ENCODE data around the gene KRTAP25-1.

KRTAP25-1 gene

DNA sequence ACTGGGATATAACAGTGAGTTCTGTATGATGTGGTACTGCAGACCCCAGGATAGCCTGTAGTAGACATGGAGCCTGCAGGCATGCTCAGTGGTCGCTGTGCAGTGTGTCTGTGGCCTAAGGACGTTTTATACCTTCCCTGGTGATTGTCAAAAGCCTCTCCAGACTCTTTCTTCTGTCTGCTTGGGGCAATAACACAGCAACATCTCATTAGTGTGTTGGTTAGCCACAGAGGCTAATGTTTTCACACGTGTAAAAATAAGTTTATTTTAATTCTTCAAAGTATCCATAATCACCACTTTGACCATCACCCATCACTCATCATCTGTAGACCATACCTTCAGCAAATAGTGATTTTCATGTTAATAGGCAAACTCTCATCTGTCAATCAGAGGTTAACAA lies 6.5 kb downstream of the KRTAP25-1 start, which contains the start of gene KRTAP24-1:
KRTAP24-1 (minus strand) TSS at position 101 of the 400 bp plus-strand sequence; CDS start at position 83, 18 bp downstream.
- no peak for TF ChIP-seq ESRRG (CRISPR knock-in tag; IDR thresholded peaks at IDR 0.05)
- TF ChIP-seq, protein P1, sequence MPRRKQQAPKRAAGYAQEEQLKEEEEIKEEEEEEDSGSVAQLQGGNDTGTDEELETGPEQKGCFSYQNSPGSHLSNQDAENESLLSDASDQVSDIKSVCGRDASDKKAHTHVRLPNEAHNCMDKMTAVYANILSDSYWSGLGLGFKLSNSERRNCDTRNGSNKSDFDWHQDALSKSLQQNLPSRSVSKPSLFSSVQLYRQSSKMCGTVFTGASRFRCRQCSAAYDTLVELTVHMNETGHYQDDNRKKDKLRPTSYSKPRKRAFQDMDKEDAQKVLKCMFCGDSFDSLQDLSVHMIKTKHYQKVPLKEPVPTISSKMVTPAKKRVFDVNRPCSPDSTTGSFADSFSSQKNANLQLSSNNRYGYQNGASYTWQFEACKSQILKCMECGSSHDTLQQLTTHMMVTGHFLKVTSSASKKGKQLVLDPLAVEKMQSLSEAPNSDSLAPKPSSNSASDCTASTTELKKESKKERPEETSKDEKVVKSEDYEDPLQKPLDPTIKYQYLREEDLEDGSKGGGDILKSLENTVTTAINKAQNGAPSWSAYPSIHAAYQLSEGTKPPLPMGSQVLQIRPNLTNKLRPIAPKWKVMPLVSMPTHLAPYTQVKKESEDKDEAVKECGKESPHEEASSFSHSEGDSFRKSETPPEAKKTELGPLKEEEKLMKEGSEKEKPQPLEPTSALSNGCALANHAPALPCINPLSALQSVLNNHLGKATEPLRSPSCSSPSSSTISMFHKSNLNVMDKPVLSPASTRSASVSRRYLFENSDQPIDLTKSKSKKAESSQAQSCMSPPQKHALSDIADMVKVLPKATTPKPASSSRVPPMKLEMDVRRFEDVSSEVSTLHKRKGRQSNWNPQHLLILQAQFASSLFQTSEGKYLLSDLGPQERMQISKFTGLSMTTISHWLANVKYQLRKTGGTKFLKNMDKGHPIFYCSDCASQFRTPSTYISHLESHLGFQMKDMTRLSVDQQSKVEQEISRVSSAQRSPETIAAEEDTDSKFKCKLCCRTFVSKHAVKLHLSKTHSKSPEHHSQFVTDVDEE (CRISPR knock-in tag; IDR thresholded peaks at IDR 0.05): no peak
- TF ChIP-seq RARB (CRISPR knock-in tag; IDR thresholded peaks at IDR 0.05): no peak
- no peak for TF ChIP-seq BACH2 (CRISPR knock-in tag; IDR thresholded peaks at IDR 0.05; ENCODE audit: borderline replicate concordance)
- no peak for TF ChIP-seq TCF4 (CRISPR knock-in tag; IDR thresholded peaks at IDR 0.05; ENCODE audit: borderline replicate concordance)
- TF ChIP-seq PPARA (CRISPR knock-in tag; IDR thresholded peaks at IDR 0.05; ENCODE audit: borderline replicate concordance): no peak
- no peak for TF ChIP-seq OSR1 (CRISPR knock-in tag; IDR thresholded peaks at IDR 0.05)
- no peak for TF ChIP-seq ZNF8 (CRISPR knock-in tag; IDR thresholded peaks at IDR 0.05)
- no peak for ATAC-seq

DNA sequence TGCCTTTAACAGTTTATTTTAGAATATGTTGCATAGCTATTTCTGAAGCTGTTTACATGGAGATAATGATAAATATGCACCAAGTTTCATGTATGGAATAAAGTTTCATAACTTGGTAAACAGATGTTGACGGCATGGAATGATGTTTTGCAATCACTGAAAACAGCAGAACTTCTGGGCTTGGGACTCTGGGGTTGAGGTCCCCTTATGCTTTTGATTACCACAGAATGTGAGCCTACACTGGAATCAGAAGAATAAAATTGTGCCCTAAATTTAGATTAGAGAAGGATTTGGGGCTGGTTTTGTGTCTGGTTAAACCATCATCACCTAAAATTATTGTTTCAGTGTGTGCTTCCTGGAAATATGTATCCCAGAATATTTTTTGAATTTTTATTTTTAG lies 17.7 kb downstream of the KRTAP25-1 start:
- TF ChIP-seq RARB (CRISPR knock-in tag; IDR thresholded peaks at IDR 0.05): no peak
- TF ChIP-seq, protein P1 (CRISPR knock-in tag; IDR thresholded peaks at IDR 0.05): no peak
- TF ChIP-seq ZFP3 (CRISPR knock-in tag; IDR thresholded peaks at IDR 0.05): no peak
- TF ChIP-seq GLIS3 (CRISPR knock-in tag; IDR thresholded peaks at IDR 0.05): no peak
- TF ChIP-seq ARNTL (CRISPR knock-in tag; IDR thresholded peaks at IDR 0.05; ENCODE audit: borderline replicate concordance, low read depth): no peak
- TF ChIP-seq, protein P2, sequence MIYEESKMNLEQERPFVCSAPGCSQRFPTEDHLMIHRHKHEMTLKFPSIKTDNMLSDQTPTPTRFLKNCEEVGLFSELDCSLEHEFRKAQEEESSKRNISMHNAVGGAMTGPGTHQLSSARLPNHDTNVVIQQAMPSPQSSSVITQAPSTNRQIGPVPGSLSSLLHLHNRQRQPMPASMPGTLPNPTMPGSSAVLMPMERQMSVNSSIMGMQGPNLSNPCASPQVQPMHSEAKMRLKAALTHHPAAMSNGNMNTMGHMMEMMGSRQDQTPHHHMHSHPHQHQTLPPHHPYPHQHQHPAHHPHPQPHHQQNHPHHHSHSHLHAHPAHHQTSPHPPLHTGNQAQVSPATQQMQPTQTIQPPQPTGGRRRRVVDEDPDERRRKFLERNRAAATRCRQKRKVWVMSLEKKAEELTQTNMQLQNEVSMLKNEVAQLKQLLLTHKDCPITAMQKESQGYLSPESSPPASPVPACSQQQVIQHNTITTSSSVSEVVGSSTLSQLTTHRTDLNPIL (CRISPR knock-in tag; IDR thresholded peaks at IDR 0.05; ENCODE audit: low read depth): no peak
- no peak for ATAC-seq

DNA sequence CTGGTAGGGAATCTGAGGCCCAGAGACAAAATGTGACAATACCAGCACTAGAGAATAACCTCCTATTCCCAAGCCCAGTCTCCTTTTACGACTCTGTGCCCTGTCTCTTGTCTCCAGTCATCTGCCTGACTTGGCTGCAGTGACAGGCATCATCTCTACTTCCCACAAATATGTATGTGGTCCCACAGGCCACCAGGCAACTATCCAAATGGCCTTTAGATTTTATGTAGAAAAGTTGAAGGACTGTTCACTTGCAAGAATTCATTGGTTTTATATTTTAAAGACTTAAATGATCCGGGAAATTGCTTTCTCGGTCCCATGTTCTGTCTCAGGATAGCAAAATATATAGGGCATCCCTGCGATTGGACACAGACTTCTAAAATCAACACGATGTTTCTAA lies 18.2 kb downstream of the KRTAP25-1 start:
- TF ChIP-seq, protein P3, sequence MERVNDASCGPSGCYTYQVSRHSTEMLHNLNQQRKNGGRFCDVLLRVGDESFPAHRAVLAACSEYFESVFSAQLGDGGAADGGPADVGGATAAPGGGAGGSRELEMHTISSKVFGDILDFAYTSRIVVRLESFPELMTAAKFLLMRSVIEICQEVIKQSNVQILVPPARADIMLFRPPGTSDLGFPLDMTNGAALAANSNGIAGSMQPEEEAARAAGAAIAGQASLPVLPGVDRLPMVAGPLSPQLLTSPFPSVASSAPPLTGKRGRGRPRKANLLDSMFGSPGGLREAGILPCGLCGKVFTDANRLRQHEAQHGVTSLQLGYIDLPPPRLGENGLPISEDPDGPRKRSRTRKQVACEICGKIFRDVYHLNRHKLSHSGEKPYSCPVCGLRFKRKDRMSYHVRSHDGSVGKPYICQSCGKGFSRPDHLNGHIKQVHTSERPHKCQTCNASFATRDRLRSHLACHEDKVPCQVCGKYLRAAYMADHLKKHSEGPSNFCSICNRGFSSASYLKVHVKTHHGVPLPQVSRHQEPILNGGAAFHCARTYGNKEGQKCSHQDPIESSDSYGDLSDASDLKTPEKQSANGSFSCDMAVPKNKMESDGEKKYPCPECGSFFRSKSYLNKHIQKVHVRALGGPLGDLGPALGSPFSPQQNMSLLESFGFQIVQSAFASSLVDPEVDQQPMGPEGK (CRISPR knock-in tag; IDR thresholded peaks at IDR 0.05; ENCODE audit: borderline replicate concordance): no peak
- TF ChIP-seq BACH2 (CRISPR knock-in tag; IDR thresholded peaks at IDR 0.05; ENCODE audit: borderline replicate concordance) (no peak), CSDC2 (CRISPR knock-in tag; IDR thresholded peaks at IDR 0.05) (no peak), OSR1 (CRISPR knock-in tag; IDR thresholded peaks at IDR 0.05) (no peak)
- ATAC-seq: no peak

DNA sequence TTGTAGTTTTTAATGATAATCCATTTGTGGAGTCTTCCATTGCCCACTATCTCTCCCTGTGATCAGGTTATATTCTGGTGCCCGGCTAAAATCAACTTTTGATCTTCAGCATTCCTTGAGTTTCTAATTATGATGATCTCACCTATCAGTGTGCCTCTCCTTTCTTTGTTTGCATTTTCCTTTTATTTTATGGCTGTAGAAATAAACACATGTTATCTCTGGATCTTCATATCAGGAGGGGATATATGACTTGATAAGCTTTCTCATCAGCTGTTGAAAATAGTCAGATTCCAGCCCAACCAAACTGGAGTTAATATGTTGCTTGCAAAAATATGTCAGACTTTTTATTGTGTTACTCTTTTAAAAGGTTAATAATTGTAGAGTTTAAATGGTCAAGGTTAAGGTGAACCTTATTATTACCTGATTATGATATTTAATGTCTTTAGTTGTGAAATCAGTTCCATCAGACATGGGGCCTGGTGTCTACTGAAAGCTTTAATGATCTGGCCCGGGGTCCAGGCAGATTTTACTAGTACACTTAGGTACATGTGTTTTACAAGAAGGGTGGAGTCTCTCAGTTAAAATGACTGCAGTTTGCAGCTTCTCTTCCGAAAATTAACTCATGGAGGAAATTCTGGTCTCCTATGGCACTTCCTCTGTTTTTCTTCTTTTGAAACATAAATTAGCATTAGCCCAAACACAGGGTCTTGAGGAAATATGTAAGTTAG lies 19.3 kb downstream of the KRTAP25-1 start:
- ATAC-seq: no peak
- TF ChIP-seq, protein P4, sequence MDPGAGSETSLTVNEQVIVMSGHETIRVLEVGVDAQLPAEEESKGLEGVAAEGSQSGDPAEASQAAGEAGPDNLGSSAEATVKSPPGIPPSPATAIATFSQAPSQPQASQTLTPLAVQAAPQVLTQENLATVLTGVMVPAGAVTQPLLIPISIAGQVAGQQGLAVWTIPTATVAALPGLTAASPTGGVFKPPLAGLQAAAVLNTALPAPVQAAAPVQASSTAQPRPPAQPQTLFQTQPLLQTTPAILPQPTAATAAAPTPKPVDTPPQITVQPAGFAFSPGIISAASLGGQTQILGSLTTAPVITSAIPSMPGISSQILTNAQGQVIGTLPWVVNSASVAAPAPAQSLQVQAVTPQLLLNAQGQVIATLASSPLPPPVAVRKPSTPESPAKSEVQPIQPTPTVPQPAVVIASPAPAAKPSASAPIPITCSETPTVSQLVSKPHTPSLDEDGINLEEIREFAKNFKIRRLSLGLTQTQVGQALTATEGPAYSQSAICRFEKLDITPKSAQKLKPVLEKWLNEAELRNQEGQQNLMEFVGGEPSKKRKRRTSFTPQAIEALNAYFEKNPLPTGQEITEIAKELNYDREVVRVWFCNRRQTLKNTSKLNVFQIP (CRISPR knock-in tag; IDR thresholded peaks at IDR 0.05; ENCODE audit: borderline replicate concordance, low read depth): no peak
- TF ChIP-seq ZC3H10 (CRISPR knock-in tag; IDR thresholded peaks at IDR 0.05): no peak
- no peak for TF ChIP-seq ZNF8 (CRISPR knock-in tag; IDR thresholded peaks at IDR 0.05)
- TF ChIP-seq, protein P5, sequence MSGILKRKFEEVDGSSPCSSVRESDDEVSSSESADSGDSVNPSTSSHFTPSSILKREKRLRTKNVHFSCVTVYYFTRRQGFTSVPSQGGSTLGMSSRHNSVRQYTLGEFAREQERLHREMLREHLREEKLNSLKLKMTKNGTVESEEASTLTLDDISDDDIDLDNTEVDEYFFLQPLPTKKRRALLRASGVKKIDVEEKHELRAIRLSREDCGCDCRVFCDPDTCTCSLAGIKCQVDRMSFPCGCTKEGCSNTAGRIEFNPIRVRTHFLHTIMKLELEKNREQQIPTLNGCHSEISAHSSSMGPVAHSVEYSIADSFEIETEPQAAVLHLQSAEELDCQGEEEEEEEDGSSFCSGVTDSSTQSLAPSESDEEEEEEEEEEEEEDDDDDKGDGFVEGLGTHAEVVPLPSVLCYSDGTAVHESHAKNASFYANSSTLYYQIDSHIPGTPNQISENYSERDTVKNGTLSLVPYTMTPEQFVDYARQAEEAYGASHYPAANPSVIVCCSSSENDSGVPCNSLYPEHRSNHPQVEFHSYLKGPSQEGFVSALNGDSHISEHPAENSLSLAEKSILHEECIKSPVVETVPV (CRISPR knock-in tag; IDR thresholded peaks at IDR 0.05): no peak
- TF ChIP-seq RARB (CRISPR knock-in tag; IDR thresholded peaks at IDR 0.05): no peak
- no peak for TF ChIP-seq ZFP3 (CRISPR knock-in tag; IDR thresholded peaks at IDR 0.05)
- no peak for TF ChIP-seq OSR1 (CRISPR knock-in tag; IDR thresholded peaks at IDR 0.05)
- no peak for TF ChIP-seq ESRRG (CRISPR knock-in tag; IDR thresholded peaks at IDR 0.05)
- TF ChIP-seq, protein P1 (CRISPR knock-in tag; IDR thresholded peaks at IDR 0.05): no peak
